GM19324 (cell line): ENCODE data around the gene EPHB1.

Source experiments
- ATAC-seq: cut with Tn5 transposase; IDR thresholded peaks from one replicate; pipeline ENCODE4 v1.9.1; 2021; ENCODE audit warnings: mild to moderate bottlenecking, moderate library complexity; ENCODE audit not compliant: unreplicated experiment, low FRiP score

The EPHB1 gene

GRCh38 chr3:134804508-134805480, 9.7 kb downstream of the EPHB1 start:
- no peak for ATAC-seq

GRCh38 chr3:134807189-134807588, 12.1 kb downstream of the EPHB1 start:
- no peak for ATAC-seq

- ATAC-seq, result no peak
Observed at GRCh38 chr3:134808835-134809234, 13.8 kb downstream of the EPHB1 start.

GRCh38 chr3:134809427-134810051, 14.5 kb downstream of the EPHB1 start:
- ATAC-seq, result peak; percentile 2

GRCh38 chr3:134810052-134810435, 15.0 kb downstream of the EPHB1 start:
- peak; percentile 38 for ATAC-seq

- ATAC-seq, result no peak
Observed at GRCh38 chr3:134810850-134811249, 15.8 kb downstream of the EPHB1 start.

GRCh38 chr3:134813618-134814017, 18.6 kb downstream of the EPHB1 start:
- no peak for ATAC-seq

GRCh38 chr3:134815519-134815918, 20.5 kb downstream of the EPHB1 start:
- no peak for ATAC-seq

GRCh38 chr3:134816623-134817022, 21.6 kb downstream of the EPHB1 start:
- no peak for ATAC-seq

- peak; percentile 69 for ATAC-seq
Observed at GRCh38 chr3:134817297-134817696, 22.2 kb downstream of the EPHB1 start.

GRCh38 chr3:134820994-134821393, 25.9 kb downstream of the EPHB1 start:
- no peak for ATAC-seq

- ATAC-seq, result no peak
Observed at GRCh38 chr3:134822090-134822489, 27.0 kb downstream of the EPHB1 start.

- no peak for ATAC-seq
Observed at GRCh38 chr3:134823679-134824078, 28.6 kb downstream of the EPHB1 start.

GRCh38 chr3:134824791-134825190, 29.7 kb downstream of the EPHB1 start:
- ATAC-seq, result no peak

GRCh38 chr3:134827213-134827612, 32.2 kb downstream of the EPHB1 start:
- ATAC-seq, result peak; percentile 56

- ATAC-seq, result no peak
Observed at GRCh38 chr3:134829721-134830120, 34.7 kb downstream of the EPHB1 start.

GRCh38 chr3:134832585-134832984, 37.5 kb downstream of the EPHB1 start:
- no peak for ATAC-seq

- peak; percentile 62 for ATAC-seq
Observed at GRCh38 chr3:134833453-134834163, 38.5 kb downstream of the EPHB1 start.

GRCh38 chr3:134836921-134837320, 41.9 kb downstream of the EPHB1 start:
- no peak for ATAC-seq

GRCh38 chr3:134838599-134838998, 43.5 kb downstream of the EPHB1 start:
- ATAC-seq, result no peak

GRCh38 chr3:134839422-134839821, 44.4 kb downstream of the EPHB1 start:
- ATAC-seq, result no peak
